Osteocyte (in vitro differentiated cells): ENCODE data around the gene ALS2. TPM values are rescaled to one million over a fixed set of nuclear protein-coding genes. Genes with fewer than 3 reads are reported as not detected.
"Not testable (repeated sequence)": the region's sequence is repeated elsewhere in the genome, so short reads cannot be mapped to it uniquely, and the experiment has no call there.

Source experiments
- DNase-seq: peaks from one replicate; pipeline ENCODE4 v3.0.0; 2021; ENCODE audit warnings: mixed read lengths; ENCODE audit not compliant: unreplicated experiment; ENCODE audit errors: extremely low spot score
- H3K27ac Mint-ChIP-seq: one replicate; pipeline ENCODE4 v1.8.0; 2021; ENCODE audit warnings: mild to moderate bottlenecking, mixed read lengths; ENCODE audit not compliant: unreplicated experiment
- H3K27me3 Mint-ChIP-seq: one replicate; pipeline ENCODE4 v1.8.0; 2021; ENCODE audit warnings: mixed read lengths; ENCODE audit not compliant: unreplicated experiment
- H3K36me3 Mint-ChIP-seq: one replicate; pipeline ENCODE4 v1.8.0; 2021; ENCODE audit warnings: mixed read lengths; ENCODE audit not compliant: unreplicated experiment
- H3K4me1 Mint-ChIP-seq: one replicate; pipeline ENCODE4 v1.8.0; 2021; ENCODE audit warnings: mixed read lengths; ENCODE audit not compliant: unreplicated experiment
- H3K4me3 Mint-ChIP-seq: one replicate; pipeline ENCODE4 v1.8.0; 2021; ENCODE audit warnings: mild to moderate bottlenecking, moderate library complexity, mixed read lengths; ENCODE audit not compliant: unreplicated experiment
- H3K9me3 Mint-ChIP-seq: one replicate; pipeline ENCODE4 v1.8.0; 2021; ENCODE audit warnings: mixed read lengths; ENCODE audit not compliant: unreplicated experiment
- total RNA-seq: library from RNA; stranded (reverse); gene quantifications from 2 replicates; pipeline ENCODE4 v1.2.1, GENCODE V29; 2021
- TF ChIP-seq, protein P1 (sequence below): fragments of 200-600 bp; sonication (generic); IDR thresholded peaks from 2 replicates; pipeline ENCODE4 v1.5.0; 2021; ENCODE audit warnings: antibody characterized with exemption, mild to moderate bottlenecking, moderate library complexity

The ALS2 gene
- total RNA-seq, 1 donor from 2014 or later, result 35.5 TPM

DNA sequence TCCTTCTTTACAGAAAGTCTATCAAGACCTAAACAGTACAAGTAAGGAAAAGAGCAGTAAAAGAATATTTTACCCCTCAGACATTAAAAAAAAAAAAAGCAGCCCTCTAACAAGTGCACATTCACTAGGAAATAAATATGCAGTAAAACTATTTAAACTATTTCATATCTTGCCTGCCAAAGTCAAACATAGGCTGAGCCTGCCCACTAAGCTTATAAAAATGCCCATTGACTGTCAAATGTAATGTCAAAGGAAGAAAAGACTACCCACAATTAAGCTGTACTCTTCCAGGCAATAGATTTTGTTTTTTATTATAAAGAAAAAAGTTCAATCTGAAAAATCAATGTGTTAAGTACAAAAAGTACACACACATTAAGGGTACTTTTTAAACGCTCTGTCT lies 11.8 kb downstream of the ALS2 start:
- TF ChIP-seq, protein P1, sequence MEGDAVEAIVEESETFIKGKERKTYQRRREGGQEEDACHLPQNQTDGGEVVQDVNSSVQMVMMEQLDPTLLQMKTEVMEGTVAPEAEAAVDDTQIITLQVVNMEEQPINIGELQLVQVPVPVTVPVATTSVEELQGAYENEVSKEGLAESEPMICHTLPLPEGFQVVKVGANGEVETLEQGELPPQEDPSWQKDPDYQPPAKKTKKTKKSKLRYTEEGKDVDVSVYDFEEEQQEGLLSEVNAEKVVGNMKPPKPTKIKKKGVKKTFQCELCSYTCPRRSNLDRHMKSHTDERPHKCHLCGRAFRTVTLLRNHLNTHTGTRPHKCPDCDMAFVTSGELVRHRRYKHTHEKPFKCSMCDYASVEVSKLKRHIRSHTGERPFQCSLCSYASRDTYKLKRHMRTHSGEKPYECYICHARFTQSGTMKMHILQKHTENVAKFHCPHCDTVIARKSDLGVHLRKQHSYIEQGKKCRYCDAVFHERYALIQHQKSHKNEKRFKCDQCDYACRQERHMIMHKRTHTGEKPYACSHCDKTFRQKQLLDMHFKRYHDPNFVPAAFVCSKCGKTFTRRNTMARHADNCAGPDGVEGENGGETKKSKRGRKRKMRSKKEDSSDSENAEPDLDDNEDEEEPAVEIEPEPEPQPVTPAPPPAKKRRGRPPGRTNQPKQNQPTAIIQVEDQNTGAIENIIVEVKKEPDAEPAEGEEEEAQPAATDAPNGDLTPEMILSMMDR, result no peak
- H3K4me1 Mint-ChIP-seq, result peaks cover 35% of the 10 kb centered on the region
- no peak for DNase-seq
- peaks cover 11% of the 10 kb centered on the region for H3K36me3 Mint-ChIP-seq
- H3K27me3 Mint-ChIP-seq, result no peaks in the 10 kb centered on the region
- H3K27ac Mint-ChIP-seq, result peak overlapping the region; percentile 33
- H3K9me3 Mint-ChIP-seq, result no peaks in the 10 kb centered on the region
- H3K4me3 Mint-ChIP-seq, result no peak overlapping the region

- Mint-ChIP-seq H3K9me3 (no peaks in the 10 kb centered on the region), H3K4me1 (peaks cover 20% of the 10 kb centered on the region), H3K27me3 (no peaks in the 10 kb centered on the region), H3K36me3 (peaks cover 23% of the 10 kb centered on the region), H3K27ac (no peak overlapping the region), H3K4me3 (no peak overlapping the region)
- TF ChIP-seq, protein P1, result no peak
- DNase-seq, result no peak
Observed at GRCh38 chr2:201765799-201766198, 14.9 kb downstream of the ALS2 start.

DNA sequence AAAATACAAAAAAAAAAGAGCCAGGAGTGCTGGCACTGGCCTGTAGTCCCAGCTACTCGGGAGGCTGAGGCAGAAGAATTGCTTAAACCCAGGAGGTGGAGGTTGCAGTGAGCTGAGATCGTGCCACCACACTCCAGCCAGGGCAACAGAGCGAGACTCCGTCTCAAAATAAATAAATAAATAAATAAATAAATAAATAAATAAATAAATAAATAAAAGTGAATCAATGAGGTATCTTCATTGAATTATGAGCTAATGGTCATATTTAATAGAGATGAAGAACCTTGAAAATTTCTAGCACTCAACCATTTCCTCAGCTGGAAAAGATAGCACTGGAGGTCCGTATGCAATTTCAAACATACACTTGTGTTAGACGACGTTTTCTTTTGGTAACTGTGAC lies 16.3 kb downstream of the ALS2 start:
- not testable (repeated sequence) for H3K9me3 Mint-ChIP-seq, H3K27ac Mint-ChIP-seq, DNase-seq, H3K27me3 Mint-ChIP-seq, H3K4me3 Mint-ChIP-seq
- peaks cover 30% of the 10 kb centered on the region for H3K36me3 Mint-ChIP-seq
- H3K4me1 Mint-ChIP-seq, result peaks cover 10% of the 10 kb centered on the region

DNA sequence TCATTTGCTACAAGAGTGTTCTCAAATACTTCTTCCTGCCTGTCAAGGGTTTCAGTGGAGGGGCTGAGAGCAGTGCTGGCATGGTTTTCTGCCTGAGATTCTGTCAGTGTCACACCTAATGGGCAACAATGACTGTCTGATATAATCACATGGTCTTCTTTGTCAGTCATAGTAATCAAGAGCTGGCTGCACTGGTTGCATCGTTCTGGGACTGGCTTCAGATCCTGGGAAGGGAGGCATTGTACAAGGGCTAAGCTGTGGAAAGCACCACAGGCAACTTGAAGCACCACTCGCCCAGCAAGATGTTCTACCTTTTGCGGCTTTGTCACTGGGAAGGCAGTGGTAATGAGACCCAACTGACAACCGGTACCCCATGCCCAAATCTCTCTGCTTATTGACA lies 19.6 kb downstream of the ALS2 start:
- H3K4me3 Mint-ChIP-seq, result no peak overlapping the region
- TF ChIP-seq, protein P1, result no peak
- no peaks in the 10 kb centered on the region for H3K27me3 Mint-ChIP-seq
- H3K9me3 Mint-ChIP-seq, result no peaks in the 10 kb centered on the region
- peaks cover 34% of the 10 kb centered on the region for H3K36me3 Mint-ChIP-seq
- no peak for DNase-seq
- no peaks in the 10 kb centered on the region for H3K4me1 Mint-ChIP-seq
- no peak overlapping the region for H3K27ac Mint-ChIP-seq

- peak overlapping the region; percentile 25 for H3K27ac Mint-ChIP-seq
- H3K4me3 Mint-ChIP-seq, result no peak overlapping the region
- TF ChIP-seq, protein P1, result no peak
- no peaks in the 10 kb centered on the region for H3K27me3 Mint-ChIP-seq
- no peak for DNase-seq
- no peaks in the 10 kb centered on the region for H3K4me1 Mint-ChIP-seq
- H3K36me3 Mint-ChIP-seq, result peaks cover 34% of the 10 kb centered on the region
- no peaks in the 10 kb centered on the region for H3K9me3 Mint-ChIP-seq
Observed at GRCh38 chr2:201759567-201759966, 21.2 kb downstream of the ALS2 start.

DNA sequence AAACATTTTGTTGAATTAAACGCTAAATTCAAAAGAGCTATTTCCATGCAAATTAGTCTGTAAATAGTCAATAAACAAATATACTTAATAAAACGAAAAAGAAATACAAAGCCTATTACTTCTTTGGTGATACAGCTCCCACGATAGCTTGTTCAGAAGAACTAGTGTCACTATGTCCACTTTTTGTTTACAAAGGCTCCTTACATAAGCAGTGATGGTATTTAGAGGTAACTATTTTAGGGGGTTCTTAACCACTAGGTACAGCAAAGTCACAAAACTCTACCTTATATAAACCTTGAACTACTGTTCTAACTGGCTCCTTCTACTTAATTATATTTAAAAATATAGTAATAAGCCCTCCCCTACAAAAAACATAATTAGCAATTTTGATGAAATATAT lies 21.9 kb downstream of the ALS2 start:
- no peak overlapping the region for H3K27ac Mint-ChIP-seq
- peaks cover 37% of the 10 kb centered on the region for H3K36me3 Mint-ChIP-seq
- TF ChIP-seq, protein P1, result no peak
- DNase-seq, result no peak
- no peak overlapping the region for H3K4me3 Mint-ChIP-seq
- H3K27me3 Mint-ChIP-seq, result no peaks in the 10 kb centered on the region
- H3K4me1 Mint-ChIP-seq, result no peaks in the 10 kb centered on the region
- H3K9me3 Mint-ChIP-seq, result no peaks in the 10 kb centered on the region
